ENCODE data around the gene STAB2. TPM values are rescaled to one million over a fixed set of nuclear protein-coding genes. Genes with fewer than 3 reads are reported as not detected.

The STAB2 gene
- total and polyA plus RNA-seq, 8 donors = under 0.01 to 4.0 (median 0.95) TPM; not detected in 4

GRCh38 chr12:103727638-103728037 lies 140.6 kb downstream of the STAB2 start:
- no peak for DNase-seq
- no peak overlapping the region for H3K27ac ChIP-seq
- H3K36me3 ChIP-seq = no peaks in the 10 kb centered on the region
- H3K27me3 ChIP-seq = no peaks in the 10 kb centered on the region
- no peak for TF ChIP-seq POLR2AphosphoS5 (IDR thresholded peaks at IDR 0.05)
- no peak for TF ChIP-seq EP300 (IDR thresholded peaks at IDR 0.05)
- TF ChIP-seq CTCF (IDR thresholded peaks at IDR 0.05) = no peak
- TF ChIP-seq POLR2A (IDR thresholded peaks at IDR 0.05) = no peak
- H3K4me3 ChIP-seq = no peak overlapping the region
- peaks cover 0 to 11% (median 3%) of the 10 kb centered on the region in 4 donors for H3K9me3 ChIP-seq
- 65 to 80% (median 73%) methylated on average over 3 of the region's 3 CpGs for WGBS, 5 donors
- intact Hi-C loops (cut with DNase I; ENCODE audit: low total_unique reads) = no loop called here
- H3K4me1 ChIP-seq = no peaks in the 10 kb centered on the region

- Histone ChIP-seq H3K36me3 (no peaks in the 10 kb centered on the region), H3K27ac (no peak overlapping the region), H3K9me3 (peaks cover 0 to 11% (median 3%) of the 10 kb centered on the region in 4 donors), H3K4me3 (no peak overlapping the region), H3K27me3 (no peaks in the 10 kb centered on the region), H3K4me1 (no peaks in the 10 kb centered on the region)
- 61 to 88% (median 69%) methylated on average over 4 of the region's 4 CpGs for WGBS, 5 donors
- TF ChIP-seq CTCF (IDR thresholded peaks at IDR 0.05) (no peak), EP300 (IDR thresholded peaks at IDR 0.05) (no peak), POLR2A (IDR thresholded peaks at IDR 0.05) (no peak)
- DNase-seq = no peak
- intact Hi-C loops (cut with DNase I; ENCODE audit: low total_unique reads) = no loop called here
Measured at GRCh38 chr12:103728323-103728722, 141.2 kb downstream of the STAB2 start.

- peaks cover 0 to 11% (median 3%) of the 10 kb centered on the region in 4 donors for H3K9me3 ChIP-seq
- intact Hi-C loops (cut with DNase I; ENCODE audit: low total_unique reads) = no loop called here
- WGBS, 5 donors = 17 to 70% (median 27%) methylated on average over 1 of the region's 1 CpG
- H3K36me3 ChIP-seq = no peaks in the 10 kb centered on the region
- no peak for DNase-seq
- H3K4me3 ChIP-seq = no peak overlapping the region
- H3K27me3 ChIP-seq = no peaks in the 10 kb centered on the region
- no peaks in the 10 kb centered on the region for H3K4me1 ChIP-seq
- TF ChIP-seq CTCF (IDR thresholded peaks at IDR 0.05) (no peak), POLR2AphosphoS5 (IDR thresholded peaks at IDR 0.05) (no peak), POLR2A (IDR thresholded peaks at IDR 0.05) (no peak), EP300 (IDR thresholded peaks at IDR 0.05) (no peak)
- no peak overlapping the region for H3K27ac ChIP-seq
Measured at GRCh38 chr12:103729499-103729898, 142.4 kb downstream of the STAB2 start.

- no peak overlapping the region for H3K4me3 ChIP-seq
- no peak for DNase-seq
- H3K36me3 ChIP-seq = no peaks in the 10 kb centered on the region
- no peaks in the 10 kb centered on the region for H3K27me3 ChIP-seq
- WGBS, 5 donors = 83 to 96% (median 91%) methylated on average over 1 of the region's 1 CpG
- intact Hi-C loops (cut with DNase I; ENCODE audit: low total_unique reads) = no loop called here
- no peak overlapping the region for H3K27ac ChIP-seq
- no peak for TF ChIP-seq POLR2A (IDR thresholded peaks at IDR 0.05)
- TF ChIP-seq CTCF (IDR thresholded peaks at IDR 0.05) = no peak
- no peak for TF ChIP-seq EP300 (IDR thresholded peaks at IDR 0.05)
- H3K4me1 ChIP-seq = no peaks in the 10 kb centered on the region
- H3K9me3 ChIP-seq = peaks cover 0 to 11% (median 3%) of the 10 kb centered on the region in 4 donors
Measured at GRCh38 chr12:103731539-103731938, 144.5 kb downstream of the STAB2 start.
